ENCODE results near the gene MLXIP.

DNA sequence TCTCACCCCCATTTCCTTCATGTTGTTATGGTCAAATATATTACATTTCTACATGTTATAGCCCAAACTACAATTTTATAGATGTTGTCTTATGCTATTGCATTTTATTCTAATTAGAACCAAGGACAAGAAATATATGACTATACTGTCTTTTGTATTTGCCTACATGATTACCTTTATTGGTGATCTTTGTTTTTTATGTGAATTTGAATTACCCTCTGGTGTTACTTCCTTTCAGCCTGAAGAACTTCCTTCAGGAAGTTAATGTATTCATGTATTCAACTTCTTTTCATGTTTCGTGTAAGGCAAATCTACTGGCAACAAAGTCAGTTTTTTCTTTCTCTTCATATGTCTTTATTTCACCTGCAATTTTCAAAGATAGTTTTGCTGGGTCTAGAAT lies 116.2 kb downstream of the MLXIP start:
- TF ChIP-seq POLR2A (IDR thresholded peaks at IDR 0.05) = no peak
- TF ChIP-seq, protein P1, sequence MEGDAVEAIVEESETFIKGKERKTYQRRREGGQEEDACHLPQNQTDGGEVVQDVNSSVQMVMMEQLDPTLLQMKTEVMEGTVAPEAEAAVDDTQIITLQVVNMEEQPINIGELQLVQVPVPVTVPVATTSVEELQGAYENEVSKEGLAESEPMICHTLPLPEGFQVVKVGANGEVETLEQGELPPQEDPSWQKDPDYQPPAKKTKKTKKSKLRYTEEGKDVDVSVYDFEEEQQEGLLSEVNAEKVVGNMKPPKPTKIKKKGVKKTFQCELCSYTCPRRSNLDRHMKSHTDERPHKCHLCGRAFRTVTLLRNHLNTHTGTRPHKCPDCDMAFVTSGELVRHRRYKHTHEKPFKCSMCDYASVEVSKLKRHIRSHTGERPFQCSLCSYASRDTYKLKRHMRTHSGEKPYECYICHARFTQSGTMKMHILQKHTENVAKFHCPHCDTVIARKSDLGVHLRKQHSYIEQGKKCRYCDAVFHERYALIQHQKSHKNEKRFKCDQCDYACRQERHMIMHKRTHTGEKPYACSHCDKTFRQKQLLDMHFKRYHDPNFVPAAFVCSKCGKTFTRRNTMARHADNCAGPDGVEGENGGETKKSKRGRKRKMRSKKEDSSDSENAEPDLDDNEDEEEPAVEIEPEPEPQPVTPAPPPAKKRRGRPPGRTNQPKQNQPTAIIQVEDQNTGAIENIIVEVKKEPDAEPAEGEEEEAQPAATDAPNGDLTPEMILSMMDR (IDR thresholded peaks at IDR 0.05) = no peak
- no peak for TF ChIP-seq POLR2AphosphoS5 (IDR thresholded peaks at IDR 0.05; ENCODE audit: insufficient read depth in 1 of 2, low read depth in 1 of 2)
